ENCODE results near the gene RCSD1.
"Not testable (repeated sequence)": the region's sequence is repeated elsewhere in the genome, so short reads cannot be mapped to it uniquely, and the experiment has no call there.

The RCSD1 gene

GRCh38 chr1:167728818-167729410 is 98.9 kb downstream of the RCSD1 start:
- in situ Hi-C loops (cut with MboI; ENCODE audit: low pct_unique_long_range_greater_than_20kb, low sequenced_read_pairs, unreplicated experiment), result loop anchor here (10.0 kb wide), 1 partner anchor 56 kb away; no protein-coding TSS in a partner anchor
- TF ChIP-seq CTCF (IDR thresholded peaks at IDR 0.05; ENCODE audit: extremely low read depth, insufficient read depth, missing control alignments), result no peak
- DNase-seq (ENCODE audit: low spot score), result no peak

GRCh38 chr1:167734227-167734626 is 104.2 kb downstream of the RCSD1 start:
- no peak for DNase-seq (ENCODE audit: low spot score)
- TF ChIP-seq CTCF (IDR thresholded peaks at IDR 0.05; ENCODE audit: extremely low read depth, insufficient read depth, missing control alignments), result no peak
- in situ Hi-C loops (cut with MboI; ENCODE audit: low pct_unique_long_range_greater_than_20kb, low sequenced_read_pairs, unreplicated experiment), result no loop called here

- in situ Hi-C loops (cut with MboI; ENCODE audit: low pct_unique_long_range_greater_than_20kb, low sequenced_read_pairs, unreplicated experiment), result no loop called here
- TF ChIP-seq CTCF (IDR thresholded peaks at IDR 0.05; ENCODE audit: extremely low read depth, insufficient read depth, missing control alignments), result no peak
- DNase-seq (ENCODE audit: low spot score), result no peak
Observed at GRCh38 chr1:167734841-167735240, 104.8 kb downstream of the RCSD1 start.

DNA sequence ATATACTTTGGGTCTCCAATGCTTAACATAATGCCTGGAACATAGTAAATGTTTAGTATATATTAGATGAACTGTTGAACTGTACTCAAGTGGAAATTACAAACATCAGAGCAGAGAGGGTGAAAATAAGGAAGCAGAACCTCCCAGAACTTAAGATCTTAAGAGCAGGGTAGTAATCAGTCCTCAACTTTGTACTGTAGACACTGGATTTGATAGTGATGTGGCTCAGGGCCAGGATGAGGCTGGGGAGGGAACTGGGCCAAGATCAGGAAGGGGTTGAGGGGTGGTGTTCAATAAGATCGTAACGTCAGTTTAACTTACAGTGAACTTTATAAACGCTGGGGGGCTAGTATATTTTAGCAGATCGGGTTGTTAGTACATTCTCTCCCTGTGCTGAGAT is 107.1 kb downstream of the RCSD1 start:
- no peak for TF ChIP-seq CTCF (IDR thresholded peaks at IDR 0.05; ENCODE audit: extremely low read depth, insufficient read depth, missing control alignments)
- in situ Hi-C loops (cut with MboI; ENCODE audit: low pct_unique_long_range_greater_than_20kb, low sequenced_read_pairs, unreplicated experiment), result no loop called here
- DNase-seq (ENCODE audit: low spot score), result no peak

DNA sequence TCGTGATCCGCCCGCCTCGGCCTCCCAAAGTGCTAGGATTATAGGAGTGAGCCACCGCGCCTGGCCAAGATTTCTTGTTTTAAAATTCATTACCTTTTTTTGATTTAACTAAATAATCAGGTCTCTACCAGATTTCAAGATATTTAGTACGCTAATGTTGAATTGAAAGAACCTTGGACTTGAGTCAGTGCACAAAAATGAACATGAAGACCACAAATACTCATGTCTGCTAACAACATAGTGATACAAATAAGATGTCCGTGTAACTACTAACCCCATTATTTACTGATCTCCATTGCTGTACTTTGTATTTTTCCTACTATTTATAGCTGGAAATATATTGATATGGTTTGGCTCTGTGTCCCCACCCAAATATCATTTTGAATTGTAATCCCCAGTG is 108.1 kb downstream of the RCSD1 start:
- DNase-seq (ENCODE audit: low spot score), result no peak
- no peak for TF ChIP-seq CTCF (IDR thresholded peaks at IDR 0.05; ENCODE audit: extremely low read depth, insufficient read depth, missing control alignments)
- in situ Hi-C loops (cut with MboI; ENCODE audit: low pct_unique_long_range_greater_than_20kb, low sequenced_read_pairs, unreplicated experiment), result no loop called here

DNA sequence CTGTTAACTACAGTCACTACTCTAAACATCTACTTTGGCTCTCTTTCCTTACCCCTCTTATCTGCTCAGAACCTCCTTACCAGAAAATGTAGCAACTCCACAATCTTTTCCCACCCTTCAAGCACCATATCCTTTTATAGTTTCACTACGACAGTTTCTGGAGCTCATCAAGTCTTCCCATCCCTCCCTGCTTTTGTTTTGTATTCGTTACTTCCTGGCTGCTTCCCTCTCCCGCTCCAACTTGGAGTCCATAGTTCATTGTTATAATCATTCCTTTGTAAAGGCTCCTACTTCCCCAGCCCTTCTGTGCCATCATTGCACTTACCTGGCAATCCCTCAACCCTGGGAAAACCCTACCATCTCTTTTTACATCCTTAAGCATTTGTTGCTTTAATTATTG is 109.7 kb downstream of the RCSD1 start:
- no peak for TF ChIP-seq CTCF (IDR thresholded peaks at IDR 0.05; ENCODE audit: extremely low read depth, insufficient read depth, missing control alignments)
- no peak for DNase-seq (ENCODE audit: low spot score)
- in situ Hi-C loops (cut with MboI; ENCODE audit: low pct_unique_long_range_greater_than_20kb, low sequenced_read_pairs, unreplicated experiment), result no loop called here

DNA sequence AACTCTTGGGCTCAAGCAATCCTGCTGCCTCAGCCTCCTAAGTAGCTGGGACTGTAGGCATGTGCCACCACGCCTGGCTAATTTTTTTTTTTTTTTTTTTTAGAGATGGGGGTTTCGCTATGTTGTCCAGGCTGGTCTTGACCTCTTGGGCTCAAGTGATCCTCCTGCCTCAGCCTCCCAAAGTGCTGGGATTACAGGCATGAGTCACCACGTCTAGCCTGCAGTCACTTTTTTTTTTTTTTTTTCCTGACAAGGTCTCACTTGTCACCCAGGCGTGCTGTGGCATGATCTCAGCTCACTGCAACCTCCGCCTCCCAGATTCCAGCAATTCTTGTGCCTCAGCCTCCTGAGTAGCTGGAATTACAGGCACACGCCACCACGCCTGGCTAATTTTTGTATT is 111.1 kb downstream of the RCSD1 start:
- in situ Hi-C loops (cut with MboI; ENCODE audit: low pct_unique_long_range_greater_than_20kb, low sequenced_read_pairs, unreplicated experiment); DNase-seq (ENCODE audit: low spot score): not testable (repeated sequence)

GRCh38 chr1:167742392-167743057 is 112.5 kb downstream of the RCSD1 start:
- DNase-seq (ENCODE audit: low spot score); in situ Hi-C loops (cut with MboI; ENCODE audit: low pct_unique_long_range_greater_than_20kb, low sequenced_read_pairs, unreplicated experiment): not testable (repeated sequence)

All from GM13977 (cell line).